Measurements from ENCODE around the gene CDKL1. TPM values are rescaled to one million over a fixed set of nuclear protein-coding genes. Genes with fewer than 3 reads are reported as not detected.

CDKL1 gene
- total and polyA plus RNA-seq, 2 of the 13 experiments (the other 11 are each of a cell fraction or from before 2014, with no cell fraction given), result 4.4 to 5.1 TPM

DNA sequence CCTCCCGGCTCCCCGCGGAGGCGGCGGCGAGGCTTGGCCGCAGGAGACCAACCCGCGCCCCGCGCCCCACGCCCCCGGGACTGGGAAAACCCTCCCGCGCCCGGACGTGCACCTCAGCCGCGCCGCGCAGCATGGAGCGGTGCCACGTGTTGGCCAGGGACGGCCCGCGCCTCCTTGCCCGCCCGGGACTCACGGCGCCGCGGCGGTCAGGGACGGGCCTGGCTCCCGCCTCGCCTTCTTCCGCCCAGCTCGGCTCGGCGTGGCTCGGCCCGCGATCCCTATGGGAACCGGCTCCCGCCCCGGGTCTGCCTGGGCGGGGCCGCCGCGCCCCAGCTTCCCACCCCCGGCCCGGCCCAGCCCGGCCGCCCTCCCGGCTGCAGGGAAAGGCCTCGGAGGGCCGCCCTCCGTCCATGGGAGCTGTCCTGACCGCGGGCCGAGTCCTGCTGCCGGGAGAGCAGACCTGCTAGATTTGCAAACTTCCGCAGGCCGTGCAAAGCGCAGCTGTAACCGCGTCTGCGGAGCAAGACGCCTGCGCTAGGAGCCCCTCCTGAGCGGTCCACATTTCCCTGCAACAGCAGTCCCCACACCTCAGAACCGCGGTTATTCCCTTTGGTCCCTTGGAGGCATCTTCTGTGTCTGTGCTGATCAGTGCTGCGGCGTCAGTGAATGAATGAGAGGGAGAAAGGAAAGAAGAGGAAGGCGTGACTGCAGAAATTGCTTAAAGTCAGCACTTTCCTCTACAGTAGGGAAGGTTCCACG is at the start of gene CDKL1 (continued):
- no peak for TF ChIP-seq ZNF557 (CRISPR knock-in tag; IDR thresholded peaks at IDR 0.05)
- TF ChIP-seq, protein P1, sequence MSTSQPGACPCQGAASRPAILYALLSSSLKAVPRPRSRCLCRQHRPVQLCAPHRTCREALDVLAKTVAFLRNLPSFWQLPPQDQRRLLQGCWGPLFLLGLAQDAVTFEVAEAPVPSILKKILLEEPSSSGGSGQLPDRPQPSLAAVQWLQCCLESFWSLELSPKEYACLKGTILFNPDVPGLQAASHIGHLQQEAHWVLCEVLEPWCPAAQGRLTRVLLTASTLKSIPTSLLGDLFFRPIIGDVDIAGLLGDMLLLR (CRISPR knock-in tag; IDR thresholded peaks at IDR 0.05), result peak; percentile 76
- peak; percentile 72 for TF ChIP-seq POLR2G (IDR thresholded peaks at IDR 0.05; ENCODE audit: low read depth, low read length)
- TF ChIP-seq ATAD3A (CRISPR knock-in tag; IDR thresholded peaks at IDR 0.05), result no peak
- no peak for TF ChIP-seq FLYWCH1 (CRISPR knock-in tag; IDR thresholded peaks at IDR 0.05)
- TF ChIP-seq, protein P2, sequence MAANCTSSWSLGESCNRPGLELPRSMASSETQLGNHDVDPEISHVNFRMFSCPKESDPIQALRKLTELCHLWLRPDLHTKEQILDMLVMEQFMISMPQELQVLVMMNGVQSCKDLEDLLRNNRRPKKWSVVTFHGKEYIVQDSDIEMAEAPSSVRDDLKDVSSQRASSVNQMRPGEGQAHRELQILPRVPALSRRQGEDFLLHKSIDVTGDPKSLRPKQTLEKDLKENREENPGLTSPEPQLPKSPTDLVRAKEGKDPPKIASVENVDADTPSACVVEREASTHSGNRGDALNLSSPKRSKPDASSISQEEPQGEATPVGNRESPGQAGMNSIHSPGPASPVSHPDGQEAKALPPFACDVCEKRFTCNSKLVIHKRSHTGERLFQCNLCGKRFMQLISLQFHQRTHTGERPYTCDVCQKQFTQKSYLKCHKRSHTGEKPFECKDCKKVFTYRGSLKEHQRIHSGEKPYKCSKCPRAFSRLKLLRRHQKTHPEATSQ (CRISPR knock-in tag; IDR thresholded peaks at IDR 0.05; ENCODE audit: borderline replicate concordance), result 0 out of 2 replicates have a peak, but pooled peaks have one; percentile 80
- peak; percentile 65; the same call in 1 of the 2 replicates for TF ChIP-seq ZBTB42 (CRISPR knock-in tag; IDR thresholded peaks at IDR 0.05)
- TF ChIP-seq ZNF460 (CRISPR knock-in tag; IDR thresholded peaks at IDR 0.05; ENCODE audit: borderline replicate concordance), result no peak
- TF ChIP-seq KDM6A (CRISPR knock-in tag; IDR thresholded peaks at IDR 0.05; ENCODE audit: low read depth), result no peak
- peak; percentile 42; the same call in 1 of the 2 replicates for TF ChIP-seq ETV5 (CRISPR knock-in tag; IDR thresholded peaks at IDR 0.05; ENCODE audit: borderline replicate concordance)
- peak; percentile 88; the same call in 1 of the 2 replicates for TF ChIP-seq ZNF546 (CRISPR knock-in tag; conservative IDR thresholded peaks at IDR 0.05)
- no peak for TF ChIP-seq MYNN (CRISPR knock-in tag; IDR thresholded peaks at IDR 0.05; ENCODE audit: low read depth)
- TF ChIP-seq HDAC2 (CRISPR knock-in tag; IDR thresholded peaks at IDR 0.05), result no peak
- TF ChIP-seq SP5 (CRISPR knock-in tag; IDR thresholded peaks at IDR 0.05; ENCODE audit: borderline replicate concordance, low read depth), result 0 out of 2 replicates have a peak, but pooled peaks have one; percentile 13
- TF ChIP-seq TMF1 (CRISPR knock-in tag; IDR thresholded peaks at IDR 0.05; ENCODE audit: low read depth), result 0 out of 2 replicates have a peak, but pooled peaks have one; percentile 58
- TF ChIP-seq ZNF550 (CRISPR knock-in tag; IDR thresholded peaks at IDR 0.05; ENCODE audit: borderline replicate concordance), result no peak
- no peak for TF ChIP-seq RFX5 (IDR thresholded peaks at IDR 0.05; ENCODE audit: low read depth, low read length)
- peak; percentile 71 for TF ChIP-seq IKZF4 (CRISPR knock-in tag; IDR thresholded peaks at IDR 0.05; ENCODE audit: borderline replicate concordance, low read depth, not compliant biosample characterization)
- TF ChIP-seq ZNF841 (CRISPR knock-in tag; IDR thresholded peaks at IDR 0.05; ENCODE audit: borderline replicate concordance), result no peak
- TF ChIP-seq, protein P3, sequence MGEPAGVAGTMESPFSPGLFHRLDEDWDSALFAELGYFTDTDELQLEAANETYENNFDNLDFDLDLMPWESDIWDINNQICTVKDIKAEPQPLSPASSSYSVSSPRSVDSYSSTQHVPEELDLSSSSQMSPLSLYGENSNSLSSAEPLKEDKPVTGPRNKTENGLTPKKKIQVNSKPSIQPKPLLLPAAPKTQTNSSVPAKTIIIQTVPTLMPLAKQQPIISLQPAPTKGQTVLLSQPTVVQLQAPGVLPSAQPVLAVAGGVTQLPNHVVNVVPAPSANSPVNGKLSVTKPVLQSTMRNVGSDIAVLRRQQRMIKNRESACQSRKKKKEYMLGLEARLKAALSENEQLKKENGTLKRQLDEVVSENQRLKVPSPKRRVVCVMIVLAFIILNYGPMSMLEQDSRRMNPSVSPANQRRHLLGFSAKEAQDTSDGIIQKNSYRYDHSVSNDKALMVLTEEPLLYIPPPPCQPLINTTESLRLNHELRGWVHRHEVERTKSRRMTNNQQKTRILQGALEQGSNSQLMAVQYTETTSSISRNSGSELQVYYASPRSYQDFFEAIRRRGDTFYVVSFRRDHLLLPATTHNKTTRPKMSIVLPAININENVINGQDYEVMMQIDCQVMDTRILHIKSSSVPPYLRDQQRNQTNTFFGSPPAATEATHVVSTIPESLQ (CRISPR knock-in tag; conservative IDR thresholded peaks at IDR 0.05), result no peak
- TF ChIP-seq ZNF430 (CRISPR knock-in tag; IDR thresholded peaks at IDR 0.05), result peak; percentile 66
- TF ChIP-seq KAT2B (IDR thresholded peaks at IDR 0.05; ENCODE audit: borderline replicate concordance, low read depth, low read length), result no peak
- TF ChIP-seq ZNF878 (CRISPR knock-in tag; IDR thresholded peaks at IDR 0.05), result no peak
- no peak for TF ChIP-seq KAT8 (CRISPR knock-in tag; IDR thresholded peaks at IDR 0.05)
- TF ChIP-seq, protein P4, sequence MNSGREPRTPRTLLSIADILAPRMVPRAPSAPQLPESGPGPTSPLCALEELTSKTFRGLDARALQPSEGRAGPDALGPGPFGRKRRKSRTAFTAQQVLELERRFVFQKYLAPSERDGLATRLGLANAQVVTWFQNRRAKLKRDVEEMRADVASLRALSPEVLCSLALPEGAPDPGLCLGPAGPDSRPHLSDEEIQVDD (CRISPR knock-in tag; IDR thresholded peaks at IDR 0.05; ENCODE audit: borderline replicate concordance), result no peak
- TF ChIP-seq ZNF605 (CRISPR knock-in tag; IDR thresholded peaks at IDR 0.05), result peak; percentile 56; the same call in 1 of the 2 replicates
